Mucosa of rectum (tissue), 2 donors: ENCODE results near the gene TAS2R9.

Source experiments
- H3K27ac ChIP-seq, 2 donors: one replicate each; pipeline ENCODE4 v1.7.0; 2013; ENCODE audit warnings: inconsistent platforms in 2 of 2, low read depth in 2 of 2, low read length in 2 of 2
- H3K27me3 ChIP-seq, 2 donors: one replicate each; pipeline ENCODE4 v1.7.0; 2013; ENCODE audit warnings: low read length in 2 of 2; ENCODE audit not compliant: control insufficient read depth in 2 of 2, insufficient read depth in 2 of 2
- H3K36me3 ChIP-seq, 2 donors: one replicate each; pipeline ENCODE4 v1.7.0; 2013; ENCODE audit warnings: low read length in 2 of 2; ENCODE audit not compliant: control insufficient read depth in 2 of 2, insufficient read depth in 2 of 2
- H3K4me1 ChIP-seq, 2 donors: one replicate each; pipeline ENCODE4 v1.7.0; 2013; ENCODE audit warnings: low read length in 2 of 2, mild to moderate bottlenecking in 1 of 2; ENCODE audit not compliant: control insufficient read depth in 2 of 2, insufficient read depth in 2 of 2
- H3K4me3 ChIP-seq, 2 donors: one replicate each; pipeline ENCODE4 v1.7.0; 2013; ENCODE audit warnings: low read length in 2 of 2
- H3K9ac ChIP-seq, 2 donors: one replicate each; pipeline ENCODE4 v1.7.0; 2013; ENCODE audit warnings: low read length in 2 of 2, low read depth in 1 of 2, mild to moderate bottlenecking in 1 of 2
- H3K9me3 ChIP-seq, 2 donors: one replicate each; pipeline ENCODE4 v1.7.0; 2013; ENCODE audit warnings: low read length in 2 of 2; ENCODE audit not compliant: control insufficient read depth in 2 of 2
- donor health status: healthy.
- donor health status: Normal muscosa, but diverticular disease.

TAS2R9 gene

DNA sequence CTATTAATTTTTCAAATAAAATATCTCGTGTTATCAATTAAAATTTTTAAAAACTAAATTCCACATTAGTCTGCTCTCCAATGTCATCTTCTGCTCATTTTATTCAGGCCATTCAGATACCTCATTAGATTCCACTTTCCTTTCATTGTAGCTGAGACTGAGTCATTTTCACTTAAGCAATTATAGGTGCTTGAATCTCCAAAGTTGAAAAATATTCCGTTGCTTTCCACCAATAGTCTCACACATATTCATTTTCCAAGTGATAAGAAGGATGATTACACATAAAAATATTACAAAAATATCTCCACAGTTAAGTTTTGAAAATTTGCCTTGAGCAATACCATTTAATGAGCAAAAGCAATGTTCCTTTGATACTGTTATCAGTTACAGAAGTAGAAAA is 50.3 kb downstream of the TAS2R9 start:
- H3K27ac ChIP-seq, result no peak overlapping the region
- H3K4me3 ChIP-seq, result no peak overlapping the region
- H3K36me3 ChIP-seq, result no peaks in the 10 kb centered on the region
- peaks cover 0 to 2% of the 10 kb centered on the region in 2 donors for H3K9me3 ChIP-seq
- H3K9ac ChIP-seq, result no peak overlapping the region
- no peaks in the 10 kb centered on the region for H3K4me1 ChIP-seq
- no peaks in the 10 kb centered on the region for H3K27me3 ChIP-seq
